ENCODE measurements around the gene LMX1B.

GRCh38 chr9:126703866-126704156, 90.1 kb downstream of the LMX1B start:
- TF ChIP-seq, protein P1, sequence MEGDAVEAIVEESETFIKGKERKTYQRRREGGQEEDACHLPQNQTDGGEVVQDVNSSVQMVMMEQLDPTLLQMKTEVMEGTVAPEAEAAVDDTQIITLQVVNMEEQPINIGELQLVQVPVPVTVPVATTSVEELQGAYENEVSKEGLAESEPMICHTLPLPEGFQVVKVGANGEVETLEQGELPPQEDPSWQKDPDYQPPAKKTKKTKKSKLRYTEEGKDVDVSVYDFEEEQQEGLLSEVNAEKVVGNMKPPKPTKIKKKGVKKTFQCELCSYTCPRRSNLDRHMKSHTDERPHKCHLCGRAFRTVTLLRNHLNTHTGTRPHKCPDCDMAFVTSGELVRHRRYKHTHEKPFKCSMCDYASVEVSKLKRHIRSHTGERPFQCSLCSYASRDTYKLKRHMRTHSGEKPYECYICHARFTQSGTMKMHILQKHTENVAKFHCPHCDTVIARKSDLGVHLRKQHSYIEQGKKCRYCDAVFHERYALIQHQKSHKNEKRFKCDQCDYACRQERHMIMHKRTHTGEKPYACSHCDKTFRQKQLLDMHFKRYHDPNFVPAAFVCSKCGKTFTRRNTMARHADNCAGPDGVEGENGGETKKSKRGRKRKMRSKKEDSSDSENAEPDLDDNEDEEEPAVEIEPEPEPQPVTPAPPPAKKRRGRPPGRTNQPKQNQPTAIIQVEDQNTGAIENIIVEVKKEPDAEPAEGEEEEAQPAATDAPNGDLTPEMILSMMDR (IDR thresholded peaks at IDR 0.05): no peak
- no peak for TF ChIP-seq POLR2A (IDR thresholded peaks at IDR 0.05)
